ENCODE measurements around the gene TRPV2. TPM values are rescaled to one million over a fixed set of nuclear protein-coding genes. Genes with fewer than 3 reads are reported as not detected.
A peak's percentile ranks its signal among the peaks of the same experiment; 100 is the strongest.

The TRPV2 gene
- total and polyA plus RNA-seq, 9 of the 15 experiments (the other 6 are each of a cell fraction or from before 2014, with no cell fraction given), result 10.0 to 97.5 (median 30.3) TPM

DNA sequence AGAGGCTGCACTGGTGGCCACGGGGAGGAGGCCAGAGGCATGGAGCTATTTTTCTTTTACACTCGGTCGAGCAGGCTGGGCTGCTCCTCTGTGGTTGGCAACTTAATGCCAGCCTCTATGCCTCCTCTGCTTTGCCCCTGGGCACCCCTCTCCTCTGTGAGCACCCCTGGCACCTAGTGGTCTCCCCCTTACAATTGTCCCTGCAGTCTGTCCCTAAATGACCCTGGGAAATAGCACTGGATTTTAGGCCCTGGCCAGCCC, 49.6 kb downstream of the TRPV2 start:
- no TSS peak for BruUV-seq (replicated peaks)
- H3K9ac ChIP-seq (ENCODE audit: insufficient read depth in 1 of 2, low read depth in 2 of 2, low read length in 2 of 2), result no peak overlapping the region; a peak in 1 of 4 replicates
- H3K79me2 ChIP-seq (ENCODE audit: control insufficient read depth, insufficient read depth, low read length), result no peaks in the 10 kb centered on the region
- no peaks in the 10 kb centered on the region for H3K9me1 ChIP-seq (ENCODE audit: control insufficient read depth, insufficient read depth, low read length)
- intact Hi-C loops (cut with micrococcal nuclease), result no loop called here
- no peak overlapping the region for H3K4me2 ChIP-seq (ENCODE audit: insufficient read depth, low read length)
- CTCF ChIA-PET (ENCODE audit: low intra/inter-chr PET ratio), result no interaction called here
- no peak for FAIRE-seq
- POLR2A ChIA-PET, result interaction anchor here (0.7 to 1.4 kb wide), 4 partner anchors 11 to 82 kb away, joined by 3 to 5 read pairs (median 4); no protein-coding TSS in a partner anchor
- in situ Hi-C loops (cut with MboI), result no loop called here
- DNase-seq (ENCODE audit: extremely low read depth in 1 of 4, low spot score in 3 of 4), result no peak
- H3K27me3 ChIP-seq (ENCODE audit: control insufficient read depth in 2 of 2, insufficient read depth in 2 of 2, low read length in 2 of 2), result peaks cover 8% of the 10 kb centered on the region in 2 experiments; a peak in 3 of 5 replicates
- peaks cover 0 to 5% of the 10 kb centered on the region in 2 experiments; a peak in 2 of 5 replicates for H3K4me1 ChIP-seq (replicated peaks in 1 of 2; ENCODE audit: control insufficient read depth in 2 of 2, insufficient read depth in 2 of 2, low read length in 2 of 2)
- H4K20me1 ChIP-seq (replicated peaks; ENCODE audit: control insufficient read depth, insufficient read depth, low read length), result peaks cover 9% of the 10 kb centered on the region; the same call in 1 of the 2 replicates
- H3K4me3 ChIP-seq, result no peak overlapping the region
- no peak overlapping the region for H2AFZ ChIP-seq (ENCODE audit: low read depth, low read length)
- no peak overlapping the region for H3K27ac ChIP-seq (ENCODE audit: extremely low read depth, low read depth, low read length)
- no peaks in the 10 kb centered on the region for H3K9me3 ChIP-seq (replicated peaks; ENCODE audit: control insufficient read depth, insufficient read depth, low read depth, low read length)
- TF ChIP-seq, protein P1, sequence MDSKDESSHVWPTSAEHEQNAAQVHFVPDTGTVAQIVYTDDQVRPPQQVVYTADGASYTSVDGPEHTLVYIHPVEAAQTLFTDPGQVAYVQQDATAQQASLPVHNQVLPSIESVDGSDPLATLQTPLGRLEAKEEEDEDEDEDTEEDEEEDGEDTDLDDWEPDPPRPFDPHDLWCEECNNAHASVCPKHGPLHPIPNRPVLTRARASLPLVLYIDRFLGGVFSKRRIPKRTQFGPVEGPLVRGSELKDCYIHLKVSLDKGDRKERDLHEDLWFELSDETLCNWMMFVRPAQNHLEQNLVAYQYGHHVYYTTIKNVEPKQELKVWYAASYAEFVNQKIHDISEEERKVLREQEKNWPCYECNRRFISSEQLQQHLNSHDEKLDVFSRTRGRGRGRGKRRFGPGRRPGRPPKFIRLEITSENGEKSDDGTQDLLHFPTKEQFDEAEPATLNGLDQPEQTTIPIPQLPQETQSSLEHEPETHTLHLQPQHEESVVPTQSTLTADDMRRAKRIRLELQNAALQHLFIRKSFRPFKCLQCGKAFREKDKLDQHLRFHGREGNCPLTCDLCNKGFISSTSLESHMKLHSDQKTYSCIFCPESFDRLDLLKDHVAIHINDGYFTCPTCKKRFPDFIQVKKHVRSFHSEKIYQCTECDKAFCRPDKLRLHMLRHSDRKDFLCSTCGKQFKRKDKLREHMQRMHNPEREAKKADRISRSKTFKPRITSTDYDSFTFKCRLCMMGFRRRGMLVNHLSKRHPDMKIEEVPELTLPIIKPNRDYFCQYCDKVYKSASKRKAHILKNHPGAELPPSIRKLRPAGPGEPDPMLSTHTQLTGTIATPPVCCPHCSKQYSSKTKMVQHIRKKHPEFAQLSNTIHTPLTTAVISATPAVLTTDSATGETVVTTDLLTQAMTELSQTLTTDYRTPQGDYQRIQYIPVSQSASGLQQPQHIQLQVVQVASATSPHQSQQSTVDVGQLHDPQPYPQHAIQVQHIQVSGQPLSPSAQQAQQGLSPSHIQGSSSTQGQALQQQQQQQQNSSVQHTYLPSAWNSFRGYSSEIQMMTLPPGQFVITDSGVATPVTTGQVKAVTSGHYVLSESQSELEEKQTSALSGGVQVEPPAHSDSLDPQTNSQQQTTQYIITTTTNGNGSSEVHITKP (IDR thresholded peaks at IDR 0.05; ENCODE audit: partially characterized antibody), result peak; percentile 36
- TF ChIP-seq, protein P2, sequence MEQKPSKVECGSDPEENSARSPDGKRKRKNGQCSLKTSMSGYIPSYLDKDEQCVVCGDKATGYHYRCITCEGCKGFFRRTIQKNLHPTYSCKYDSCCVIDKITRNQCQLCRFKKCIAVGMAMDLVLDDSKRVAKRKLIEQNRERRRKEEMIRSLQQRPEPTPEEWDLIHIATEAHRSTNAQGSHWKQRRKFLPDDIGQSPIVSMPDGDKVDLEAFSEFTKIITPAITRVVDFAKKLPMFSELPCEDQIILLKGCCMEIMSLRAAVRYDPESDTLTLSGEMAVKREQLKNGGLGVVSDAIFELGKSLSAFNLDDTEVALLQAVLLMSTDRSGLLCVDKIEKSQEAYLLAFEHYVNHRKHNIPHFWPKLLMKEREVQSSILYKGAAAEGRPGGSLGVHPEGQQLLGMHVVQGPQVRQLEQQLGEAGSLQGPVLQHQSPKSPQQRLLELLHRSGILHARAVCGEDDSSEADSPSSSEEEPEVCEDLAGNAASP (IDR thresholded peaks at IDR 0.05), result no peak
- no peak for ATAC-seq
- H3K36me3 ChIP-seq (ENCODE audit: control insufficient read depth, insufficient read depth, low read length), result peaks cover 4% of the 10 kb centered on the region; the same call in 1 of the 3 replicates
- 20% methylated on average over 1 of the region's 3 CpGs for WGBS (ENCODE audit: insufficient coverage, low coverage, missing lambda C conversion rate)
